H9 (cell line): Measurements from ENCODE around the gene MREG. TPM values are rescaled to one million over a fixed set of nuclear protein-coding genes. Genes with fewer than 3 reads are reported as not detected.

Experiments used
- DNase-seq: peaks from one replicate; pipeline ENCODE4 v3.0.0-alpha.2; 2017
- H2AFZ ChIP-seq: one replicate; pipeline ENCODE4 v1.6.1; 2013; ENCODE audit warnings: mild to moderate bottlenecking, low read length, control low read depth, moderate library complexity
- H2AK5ac ChIP-seq: 2 replicates; pipeline ENCODE4 v1.6.1; 2013; ENCODE audit warnings: low read length, control low read depth, mixed read lengths; ENCODE audit not compliant: insufficient read length
- H2BK120ac ChIP-seq: one replicate; pipeline ENCODE4 v1.6.1; 2013; ENCODE audit warnings: low read depth, mild to moderate bottlenecking, low read length, control low read depth, inconsistent platforms; ENCODE audit not compliant: poor library complexity, severe bottlenecking
- H2BK12ac ChIP-seq: 2 replicates; pipeline ENCODE4 v1.6.1; 2013; ENCODE audit warnings: low read length, control low read depth, mixed read lengths, low read depth; ENCODE audit not compliant: insufficient read length
- H2BK15ac ChIP-seq: 2 replicates; pipeline ENCODE4 v1.6.1; 2013; ENCODE audit warnings: low read depth, low read length, control low read depth
- H2BK20ac ChIP-seq: one replicate; pipeline ENCODE4 v1.6.1; 2013; ENCODE audit warnings: low read depth, mild to moderate bottlenecking, low read length, control low read depth, inconsistent platforms; ENCODE audit not compliant: poor library complexity, severe bottlenecking
- H2BK5ac ChIP-seq: 2 replicates; pipeline ENCODE4 v1.6.1; 2013; ENCODE audit warnings: low read length, control low read depth, mixed read lengths; ENCODE audit not compliant: insufficient read length
- H3K14ac ChIP-seq: 2 replicates; pipeline ENCODE4 v1.6.1; 2013; ENCODE audit warnings: low read length, control low read depth; ENCODE audit not compliant: insufficient read depth
- H3K18ac ChIP-seq: 2 replicates; pipeline ENCODE4 v1.6.1; 2013; ENCODE audit warnings: low read depth, mild to moderate bottlenecking, mixed read lengths, low read length, control low read depth; ENCODE audit not compliant: insufficient read length
- H3K23ac ChIP-seq: 2 replicates; pipeline ENCODE4 v1.6.1; 2013; ENCODE audit warnings: low read length, control low read depth, mixed read lengths, low read depth; ENCODE audit not compliant: insufficient read length
- H3K23me2 ChIP-seq: 2 replicates; pipeline ENCODE4 v1.6.1; 2013; ENCODE audit warnings: low read depth, mild to moderate bottlenecking, mixed read lengths, low read length, control low read depth; ENCODE audit not compliant: insufficient read length, poor library complexity, severe bottlenecking
- H3K27ac ChIP-seq: 2 replicates; pipeline ENCODE4 v1.5.1; 2013; ENCODE audit warnings: low read length, control low read depth, mixed read lengths, low read depth; ENCODE audit not compliant: insufficient read length
- H3K27me3 ChIP-seq: 2 replicates; pipeline ENCODE4 v1.6.1; 2013; ENCODE audit warnings: low read length, control low read depth, inconsistent platforms; ENCODE audit not compliant: insufficient read depth
- H3K4ac ChIP-seq: 2 replicates; pipeline ENCODE4 v1.6.1; 2013; ENCODE audit warnings: low read depth, mild to moderate bottlenecking, control low read depth, inconsistent platforms, low read length, moderate library complexity
- H3K4me1 ChIP-seq: 2 replicates; pipeline ENCODE4 v1.6.1; 2013; ENCODE audit warnings: low read length, control low read depth, inconsistent platforms; ENCODE audit not compliant: insufficient read depth
- H3K4me2 ChIP-seq: 2 replicates; pipeline ENCODE4 v1.6.1; 2013; ENCODE audit warnings: low read length, control low read depth, mixed read lengths; ENCODE audit not compliant: insufficient read length, insufficient read depth
- H3K56ac ChIP-seq: 2 replicates; pipeline ENCODE4 v1.6.1; 2013; ENCODE audit warnings: low read depth, mild to moderate bottlenecking, mixed read lengths, low read length, control low read depth; ENCODE audit not compliant: insufficient read length
- H3K79me1 ChIP-seq: 2 replicates; pipeline ENCODE4 v1.6.1; 2013; ENCODE audit warnings: low read depth, mild to moderate bottlenecking, moderate library complexity, low read length, control low read depth, inconsistent platforms; ENCODE audit not compliant: insufficient read depth, poor library complexity, severe bottlenecking
- H3K79me2 ChIP-seq: 2 replicates; pipeline ENCODE4 v1.6.1; 2013; ENCODE audit warnings: low read length, control low read depth, inconsistent platforms; ENCODE audit not compliant: insufficient read depth
- H3K9ac ChIP-seq: 2 replicates; pipeline ENCODE4 v1.6.1; 2013; ENCODE audit warnings: low read length, control low read depth, mixed read lengths; ENCODE audit not compliant: insufficient read length; ENCODE audit errors: extremely low read depth
- H3K9me3 ChIP-seq: one replicate; pipeline ENCODE4 v1.6.1; 2013; ENCODE audit warnings: low read depth, low read length, inconsistent platforms; ENCODE audit not compliant: control insufficient read depth
- H3T11ph ChIP-seq: one replicate; pipeline ENCODE4 v1.6.1; 2013; ENCODE audit warnings: mild to moderate bottlenecking, low read length, control low read depth, inconsistent platforms
- H4K20me1 ChIP-seq: one replicate; pipeline ENCODE4 v1.6.1; 2013; ENCODE audit not compliant: control insufficient read depth, insufficient read length, insufficient read depth
- H4K5ac ChIP-seq: 2 replicates; pipeline ENCODE4 v1.6.1; 2013; ENCODE audit warnings: low read depth, mild to moderate bottlenecking, mixed read lengths, low read length, control low read depth; ENCODE audit not compliant: insufficient read length
- H4K8ac ChIP-seq: replicated peaks from 2 replicates; pipeline ENCODE4 v1.6.1; 2013; ENCODE audit warnings: low read length, control low read depth, mixed read lengths, low read depth; ENCODE audit not compliant: insufficient read length
- H4K91ac ChIP-seq: 2 replicates; pipeline ENCODE4 v1.6.1; 2013; ENCODE audit warnings: low read depth, mild to moderate bottlenecking, moderate library complexity, mixed read lengths, low read length, control low read depth; ENCODE audit not compliant: insufficient read length
- H3K27ac Mint-ChIP-seq, 3 experiments: 2 replicates in 2 of 3; 3 replicates in 1 of 3; pipeline ENCODE4 v1.8.0; 2020 to 2021; ENCODE audit warnings: mixed read lengths in 3 of 3, mild to moderate bottlenecking in 1 of 3, moderate library complexity in 1 of 3
- H3K27me3 Mint-ChIP-seq: 2 replicates; pipeline ENCODE4 v1.8.0; 2021; ENCODE audit warnings: low read depth, mild to moderate bottlenecking, moderate library complexity, mixed read lengths
- H3K36me3 Mint-ChIP-seq, 3 experiments: 2 replicates in 2 of 3; 3 replicates in 1 of 3; pipeline ENCODE4 v1.8.0; 2020 to 2021; ENCODE audit warnings: low read depth in 3 of 3, mixed read lengths in 3 of 3; ENCODE audit not compliant: insufficient read depth in 1 of 3
- H3K4me1 Mint-ChIP-seq, 2 experiments: 2 replicates each; pipeline ENCODE4 v1.8.0; 2020; ENCODE audit warnings: mixed read lengths in 2 of 2
- H3K4me3 Mint-ChIP-seq, 2 experiments: 2 replicates in 1 of 2; 3 replicates in 1 of 2; pipeline ENCODE4 v1.8.0; 2020 to 2021; ENCODE audit warnings: mild to moderate bottlenecking in 2 of 2, mixed read lengths in 2 of 2, moderate library complexity in 1 of 2
- H3K9me3 Mint-ChIP-seq, 2 experiments: 2 replicates in 1 of 2; 3 replicates in 1 of 2; pipeline ENCODE4 v1.8.0; 2020; ENCODE audit warnings: mild to moderate bottlenecking in 2 of 2, mixed read lengths in 2 of 2, moderate library complexity in 1 of 2
- CTCF ChIP-seq: fragments of 200-600 bp; sonication (generic); conservative IDR thresholded peaks from 3 replicates; pipeline ENCODE4 v1.8.0; 2021; ENCODE audit warnings: antibody characterized with exemption, mild to moderate bottlenecking
- WGBS: extraction: QIAGEN DNeasy Blood & Tissue Kit; methylation state at CpG from one replicate; pipeline ENCODE4 v1.1.7; 2013; ENCODE audit warnings: missing lambda C conversion rate, low lambda C conversion rate, mixed read lengths; ENCODE audit not compliant: insufficient read length; ENCODE audit errors: extremely low coverage; 5-methylcytosine and 5-hydroxymethylcytosine counted together
- total RNA-seq: library from RNA; stranded (reverse); gene quantifications from 2 replicates; pipeline ENCODE4 v1.2.1, GENCODE V29; 2021

MREG gene
- total RNA-seq, 1 experiment from 2014 or later: 21.8 TPM

- no peaks in the 10 kb centered on the region for H3K27me3 Mint-ChIP-seq
- no peak for TF ChIP-seq CTCF
- H2BK12ac ChIP-seq: no peak overlapping the region
These were observed 118.0 kb downstream of the MREG start for GRCh38 chr2:215895330-215895729.

More at GRCh38 chr2:215895330-215895729, 118.0 kb downstream of the MREG start:
- Histone ChIP-seq H3K4me1 (no peaks in the 10 kb centered on the region), H3K79me2 (no peaks in the 10 kb centered on the region), H4K8ac (no peak overlapping the region), H3K9ac (no peak overlapping the region), H3K23ac (no peak overlapping the region), H3K23me2 (no peaks in the 10 kb centered on the region), H2BK15ac (no peak overlapping the region), H3K27me3 (no peaks in the 10 kb centered on the region), H4K5ac (no peak overlapping the region), H3K9me3 (no peaks in the 10 kb centered on the region), H3K18ac (no peak overlapping the region), H4K20me1 (no peaks in the 10 kb centered on the region), H3K79me1 (no peaks in the 10 kb centered on the region), H3T11ph (no peak overlapping the region), H4K91ac (no peak overlapping the region), H2BK5ac (no peak overlapping the region), H2AK5ac (no peak overlapping the region), H2AFZ (no peak overlapping the region), H3K14ac (no peak overlapping the region), H3K27ac (no peak overlapping the region), H3K56ac (no peak overlapping the region), H3K4me2 (no peak overlapping the region), H3K4ac (no peak overlapping the region), H2BK20ac (no peak overlapping the region), H2BK120ac (no peak overlapping the region)
- Mint-ChIP-seq H3K4me1 (peaks cover 6 to 10% of the 10 kb centered on the region in 2 experiments; a peak in 3 of 4 replicates), H3K36me3 (peaks cover 0 to 8% (median 2%) of the 10 kb centered on the region in 3 experiments; a peak in 3 of 7 replicates), H3K4me3 (no peak overlapping the region), H3K9me3 (no peaks in the 10 kb centered on the region), H3K27ac (no peak overlapping the region)
- no peak for DNase-seq
- WGBS: no CpG with 5 or more reads among the region's 4 CpGs

Other genes starting within 250 kb of the MREG start
- gene PECR, start 68.3 kb upstream of the MREG start, total RNA-seq: 15.3 and 16.5 TPM in 2 replicates
- 0.97 and 1.0 TPM in 2 replicates for gene TMEM169, start 68.4 kb upstream of the MREG start, total RNA-seq
- 613 and 618 TPM in 2 replicates for gene XRCC5, start 95.8 kb upstream of the MREG start, total RNA-seq